T-helper 2 cell (primary cell): ENCODE data around the gene AMD1.
"Not testable (repeated sequence)": the region's sequence is repeated elsewhere in the genome, so short reads cannot be mapped to it uniquely, and the experiment has no call there.

Experiments
- DNase-seq, 5 experiments: peaks; one replicate each; pipeline versions ENCODE4 v3.0.0 to v3.0.0-alpha.2; 2012 to 2022

Gene AMD1

GRCh38 chr6:110878751-110879522 lies 4.4 kb downstream of the AMD1 start:
- peak in 2 of 5 experiments; percentile 19 to 67 for DNase-seq

DNA sequence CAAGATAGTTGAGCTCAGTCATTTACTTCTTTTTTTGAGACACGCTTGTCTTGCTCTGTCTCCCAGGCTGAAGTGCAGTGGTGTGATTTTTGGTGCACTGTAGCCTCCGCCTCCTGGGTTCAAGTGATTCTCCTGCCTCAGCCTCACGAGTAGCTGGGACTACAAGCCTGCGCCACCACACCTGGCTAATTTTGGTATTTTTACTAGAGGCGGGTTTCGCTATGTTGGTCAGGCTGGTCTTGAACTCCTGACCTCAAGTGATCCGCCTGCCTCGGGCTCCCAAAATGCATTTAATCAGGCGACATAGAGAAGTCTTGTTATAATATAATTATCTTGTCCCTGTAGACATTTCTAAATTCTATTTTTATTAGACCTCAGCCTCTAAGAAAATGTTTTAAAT lies 6.1 kb downstream of the AMD1 start:
- no peak for DNase-seq

DNA sequence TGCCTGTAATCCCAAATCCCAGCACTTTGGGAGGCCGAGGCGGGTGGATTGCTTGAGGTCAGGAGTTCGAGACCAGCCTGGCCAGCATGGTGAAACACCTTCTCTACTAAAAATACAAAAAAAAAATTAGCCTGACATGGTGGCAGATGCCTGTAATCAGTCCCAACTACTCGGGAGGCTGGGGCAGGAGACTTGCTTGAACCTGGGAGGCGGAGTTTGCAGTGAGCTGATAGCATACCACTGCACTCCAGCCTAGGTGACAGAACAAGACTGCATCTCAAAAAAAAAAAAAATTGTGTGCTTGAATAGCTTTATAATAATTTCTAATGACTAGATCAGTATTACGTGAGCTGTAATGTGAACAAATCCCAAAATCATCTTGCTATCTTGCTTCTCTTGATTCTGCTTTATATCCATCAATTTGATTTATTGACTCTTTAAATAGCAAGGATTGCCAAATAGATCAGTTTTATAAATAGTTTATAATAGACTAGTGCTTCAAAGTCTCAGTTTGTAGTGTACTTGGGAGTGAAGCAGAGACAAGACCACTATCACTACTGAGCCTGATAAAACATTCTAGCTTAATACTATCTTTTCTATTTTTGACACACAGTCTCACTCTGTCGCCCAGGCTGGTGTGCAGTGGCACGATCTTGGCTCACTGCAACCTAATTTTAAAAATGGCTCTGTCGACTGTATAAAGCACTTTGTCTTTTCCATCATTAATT lies 7.1 kb downstream of the AMD1 start:
- no peak for DNase-seq

DNA sequence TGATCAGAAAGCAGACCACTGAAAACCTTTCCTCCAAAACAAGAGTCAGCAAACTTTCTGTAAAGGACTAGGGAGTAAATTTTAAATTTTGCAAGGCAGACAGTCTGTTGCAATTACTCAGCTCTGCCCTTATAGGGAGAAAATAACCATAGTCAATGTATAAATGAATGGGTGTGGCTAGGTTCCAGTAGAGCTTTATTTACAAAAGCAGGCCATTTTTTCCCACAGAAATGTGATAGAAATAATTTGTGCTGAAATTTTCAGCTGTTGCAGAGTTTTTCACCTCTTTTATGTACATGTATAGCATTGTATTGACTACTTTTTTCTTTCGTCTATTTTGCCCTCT lies 7.7 kb downstream of the AMD1 start:
- peak in 1 of 5 experiments; percentile 34 for DNase-seq

DNA sequence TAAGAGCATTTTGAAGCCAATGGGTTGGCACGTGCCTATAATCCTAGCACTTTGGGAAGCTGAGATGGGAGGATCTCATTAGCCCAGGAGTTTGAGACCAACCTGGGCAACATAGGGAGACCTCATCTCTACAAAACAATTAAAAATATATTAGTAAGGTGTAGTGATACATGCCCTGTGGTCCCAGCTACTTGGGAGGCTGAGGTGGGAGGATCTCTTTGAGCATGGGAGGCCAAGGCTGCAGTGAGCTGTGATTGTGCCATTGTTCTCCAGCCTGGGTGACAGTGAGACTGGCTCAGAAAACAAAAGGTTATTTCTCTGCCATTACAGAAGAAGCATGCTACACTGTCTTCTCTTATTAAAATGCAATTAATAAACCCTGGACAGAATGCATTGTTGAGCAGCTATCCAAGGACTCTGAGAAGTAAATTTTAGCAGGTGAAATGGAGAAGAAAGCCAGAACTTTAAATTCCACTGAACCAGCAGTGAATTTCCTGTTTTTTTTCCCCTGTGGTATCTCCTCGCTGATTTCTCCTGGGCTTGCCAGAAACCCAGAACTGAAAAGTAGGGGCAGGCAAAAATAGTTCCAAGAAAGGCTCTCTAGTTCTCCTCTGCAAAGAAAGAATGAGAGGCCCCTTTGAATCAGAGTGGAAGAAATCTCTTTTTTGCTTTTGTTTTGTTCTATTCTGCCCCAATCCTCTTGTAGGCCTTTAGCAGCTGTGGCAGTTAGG lies 8.4 kb downstream of the AMD1 start:
- DNase-seq, result no peak

DNA sequence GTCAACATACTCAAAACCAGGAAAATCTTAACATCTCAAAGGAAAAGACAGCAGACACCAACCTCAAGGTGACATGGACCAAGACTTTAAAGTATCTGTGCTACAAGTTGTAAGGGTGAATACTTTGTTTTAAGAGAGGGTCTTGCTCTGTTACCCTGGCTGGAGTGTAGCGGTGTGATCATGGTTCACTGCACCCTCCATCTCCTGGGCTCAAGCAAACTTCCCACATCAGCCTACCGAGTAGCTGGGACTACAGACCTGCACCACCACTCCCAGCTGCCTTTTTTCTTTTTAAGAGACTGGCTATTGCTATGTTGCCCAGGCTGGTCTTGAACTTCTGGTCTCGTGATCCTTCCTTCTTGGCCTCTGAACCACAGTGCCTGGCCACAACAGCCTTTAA lies 9.7 kb downstream of the AMD1 start:
- DNase-seq, result no peak

GRCh38 chr6:110885526-110885925 lies 10.9 kb downstream of the AMD1 start:
- DNase-seq, result no peak

- DNase-seq, result no peak
Measured at GRCh38 chr6:110886555-110887167, 12.1 kb downstream of the AMD1 start.

DNA sequence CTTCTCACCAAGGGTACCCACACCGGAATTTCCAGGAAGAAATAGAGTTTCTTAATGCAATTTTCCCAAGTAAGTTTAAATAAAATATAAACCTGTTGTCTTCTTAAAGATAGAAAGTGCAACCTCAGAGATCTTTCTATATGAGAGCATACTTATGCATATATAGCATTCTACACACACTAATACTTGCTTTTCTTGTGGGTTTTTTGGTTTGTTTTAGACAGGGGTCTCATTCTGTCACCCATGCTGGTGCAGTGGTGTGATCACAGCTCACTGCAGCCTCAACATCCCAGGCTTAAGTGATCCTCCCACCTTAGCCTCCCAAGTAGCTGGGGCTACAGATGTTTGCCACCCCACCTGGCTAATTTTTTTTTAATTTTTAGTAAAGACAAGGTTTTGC lies 15.7 kb downstream of the AMD1 start:
- DNase-seq, result no peak

DNA sequence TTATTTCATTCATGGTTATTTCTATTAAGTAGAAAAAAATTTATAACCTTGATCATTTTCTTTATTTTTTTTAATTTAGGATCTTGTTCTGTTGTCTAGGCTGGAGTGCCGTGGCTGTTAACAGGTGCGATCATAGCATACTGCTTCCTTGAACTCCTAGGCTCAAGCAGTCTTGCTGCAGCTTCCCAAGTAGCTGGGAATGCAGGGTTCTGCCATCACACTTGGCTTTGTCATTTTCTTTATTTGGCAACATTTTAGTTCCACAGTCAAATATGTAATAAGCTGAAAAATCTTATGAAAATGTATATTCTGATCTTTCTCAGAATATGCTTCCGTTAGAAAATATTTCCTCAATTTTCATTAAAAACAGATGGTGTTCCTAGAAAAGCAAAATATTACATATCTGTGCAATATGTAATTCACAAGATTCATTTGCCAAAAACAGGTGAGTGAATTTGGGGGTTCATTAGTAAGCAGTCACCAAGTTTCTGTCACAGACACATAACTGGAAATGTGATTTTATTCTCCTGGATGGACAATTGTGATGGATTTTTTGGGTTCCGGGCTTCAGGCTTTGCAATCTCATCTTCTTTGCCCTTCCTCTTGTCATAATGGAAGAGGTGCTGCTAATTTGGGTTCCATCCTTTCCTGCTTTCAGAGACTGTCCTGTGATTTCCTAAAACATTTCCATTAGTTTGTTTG lies 21.5 kb downstream of the AMD1 start:
- DNase-seq, result no peak

DNA sequence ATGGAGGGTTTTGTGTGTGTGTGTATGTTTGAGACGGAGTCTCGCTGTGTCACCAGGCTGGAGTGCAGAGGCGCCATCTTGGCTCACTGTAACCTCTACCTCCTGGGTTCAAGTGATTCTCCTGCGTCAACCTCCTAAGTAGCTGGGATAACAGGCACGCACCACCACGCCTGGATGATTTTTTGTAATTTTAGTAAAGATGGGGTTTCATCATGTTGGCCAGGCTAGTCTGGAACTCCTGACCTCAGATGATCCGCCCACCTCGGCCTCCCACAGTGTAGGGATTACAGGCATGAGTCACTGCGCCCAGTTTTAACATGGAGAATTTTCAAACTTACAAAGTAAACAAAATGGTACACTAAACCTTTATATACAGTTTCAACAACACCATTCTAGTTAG lies 22.8 kb downstream of the AMD1 start:
- DNase-seq, result no peak

DNA sequence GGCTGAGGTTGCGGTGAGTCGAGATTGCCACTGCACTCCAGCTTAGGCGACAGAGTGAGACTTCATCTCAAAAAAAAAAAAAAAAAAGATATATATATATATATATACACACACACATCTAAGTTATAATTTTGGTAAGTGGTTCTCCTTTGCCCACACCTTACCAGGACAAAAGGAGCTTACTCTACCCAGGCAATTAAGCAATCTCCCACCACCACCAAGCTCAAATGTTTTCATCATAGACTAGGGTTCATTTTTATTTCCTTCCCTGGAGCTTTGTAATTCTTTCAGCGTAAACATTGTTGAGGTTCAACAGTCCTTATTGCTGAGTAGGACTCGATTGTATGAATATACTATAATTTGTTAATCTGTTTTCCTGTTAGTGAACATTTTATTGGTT lies 23.5 kb downstream of the AMD1 start:
- DNase-seq, result no peak

DNA sequence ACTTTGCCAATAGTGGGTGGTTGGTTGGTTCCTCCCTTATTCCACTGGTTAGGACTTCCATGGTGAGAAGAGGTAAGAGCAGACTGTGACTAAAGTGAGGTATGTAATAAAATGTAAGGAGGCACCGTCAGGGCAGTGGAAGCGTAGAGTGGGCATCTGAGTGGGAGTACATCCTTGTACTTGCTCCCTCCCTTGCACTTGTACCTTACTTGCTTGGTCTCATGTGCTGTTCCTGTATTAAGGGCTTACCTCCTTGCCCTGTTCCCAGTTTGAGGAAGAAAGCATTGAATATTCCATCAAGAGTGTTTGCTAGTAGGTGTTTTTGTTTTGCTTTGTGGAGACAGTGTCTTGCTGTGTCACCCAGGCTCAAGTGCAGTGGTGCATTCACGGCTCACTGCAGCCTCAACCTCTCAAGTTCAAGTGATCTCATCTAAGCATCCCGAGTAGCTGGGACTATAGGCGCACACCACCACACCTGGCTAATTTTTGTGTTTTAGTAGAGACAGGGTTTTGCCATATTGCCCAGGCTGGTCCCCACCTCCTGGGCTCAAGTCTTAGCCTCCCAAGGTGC lies 25.5 kb downstream of the AMD1 start:
- no peak for DNase-seq

- not testable (repeated sequence) for DNase-seq
Measured at GRCh38 chr6:110901601-110902000, 27.0 kb downstream of the AMD1 start.

DNA sequence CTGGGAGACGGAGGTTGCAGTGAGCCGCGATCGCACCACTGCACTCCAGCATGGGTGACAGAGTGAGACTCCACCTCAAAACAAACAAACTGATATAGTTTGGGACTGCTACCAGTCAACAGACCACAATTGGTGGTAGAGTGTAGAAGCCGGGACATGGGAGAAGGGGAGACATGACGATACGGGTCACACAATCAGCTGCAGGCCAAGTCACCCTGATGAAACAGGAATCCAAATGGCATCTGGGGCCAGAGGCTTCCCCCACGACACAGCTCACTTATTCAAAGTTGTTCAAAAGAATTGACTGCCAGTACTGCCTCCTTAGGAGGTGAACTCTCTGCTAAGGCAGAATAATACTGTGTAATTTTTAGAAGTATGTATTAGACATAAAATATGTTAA lies 27.5 kb downstream of the AMD1 start:
- no peak for DNase-seq

GRCh38 chr6:110906273-110906672 lies 31.7 kb downstream of the AMD1 start:
- DNase-seq, result not testable (repeated sequence)

DNA sequence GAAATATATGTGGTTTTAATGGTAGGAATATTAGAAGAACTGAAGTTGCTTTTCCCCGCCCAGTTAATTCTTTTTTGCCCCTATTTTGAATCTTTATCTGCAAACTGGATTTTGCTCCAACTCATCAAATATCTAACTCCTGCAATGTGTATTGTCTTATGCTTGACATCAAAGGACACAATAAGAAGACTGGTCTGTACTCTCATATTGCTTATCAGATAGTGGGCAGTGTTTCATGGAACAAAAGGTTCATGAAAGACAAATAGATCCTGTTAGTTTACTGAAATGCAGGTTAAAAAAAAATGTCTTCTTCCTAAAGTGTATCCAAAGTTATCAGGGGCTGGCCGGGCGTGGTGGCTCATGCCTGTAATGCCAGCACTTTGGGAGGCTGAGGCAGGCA lies 56.2 kb downstream of the AMD1 start:
- no peak for DNase-seq

- no peak for DNase-seq
Measured at GRCh38 chr6:110933912-110934311, 59.3 kb downstream of the AMD1 start.

DNA sequence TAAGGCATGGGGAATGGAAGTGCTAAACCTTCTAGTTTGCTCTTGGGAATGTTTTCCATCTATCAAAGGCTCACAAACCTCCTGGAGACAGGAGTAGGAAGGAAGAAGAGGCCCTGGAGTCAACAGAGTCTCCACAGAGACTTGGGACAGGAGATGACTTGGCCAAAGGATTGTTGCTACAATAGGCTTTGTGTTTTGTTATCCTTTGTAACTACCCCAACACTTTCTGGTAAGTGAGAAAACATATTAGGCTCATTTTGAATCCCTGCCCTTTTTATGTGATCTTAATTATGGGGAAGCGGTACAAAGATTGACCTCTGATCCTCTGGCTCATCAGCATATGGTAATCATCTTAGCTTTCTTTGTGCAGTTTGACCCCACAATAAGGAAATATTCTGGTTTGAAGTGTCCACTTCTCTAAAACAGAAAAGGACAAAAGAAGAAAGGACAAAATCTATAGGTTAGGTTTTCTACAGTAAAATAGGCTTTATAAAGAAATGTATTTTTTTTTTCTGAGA lies 59.9 kb downstream of the AMD1 start:
- no peak for DNase-seq

- no peak for DNase-seq
Measured at GRCh38 chr6:110935171-110935570, 60.6 kb downstream of the AMD1 start.

DNA sequence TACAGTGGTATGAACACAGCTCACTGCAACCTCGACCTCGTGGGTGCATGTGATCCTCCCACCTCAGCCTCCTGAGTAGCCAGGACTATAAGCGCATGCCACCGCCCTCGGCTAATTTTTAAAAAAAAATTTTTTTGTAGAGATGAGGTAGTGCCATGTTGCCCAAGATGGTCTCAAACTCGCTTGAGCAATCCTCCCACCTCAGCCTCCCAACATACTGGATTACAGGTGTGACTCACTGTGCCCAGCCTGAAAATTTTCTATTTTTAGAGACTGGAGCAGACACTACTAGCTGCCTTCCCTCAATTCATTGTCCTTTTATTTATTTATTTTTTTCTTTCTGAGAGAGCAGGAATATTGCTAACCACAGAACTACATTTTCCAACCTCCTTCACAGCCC lies 63.6 kb downstream of the AMD1 start:
- no peak for DNase-seq
